ENCODE data around the gene KCNF1. TPM values are rescaled to one million over a fixed set of nuclear protein-coding genes. Genes with fewer than 3 reads are reported as not detected.

KCNF1 gene
- total RNA-seq, 1 experiment from 2014 or later: 0.52 TPM

- POLR2A ChIA-PET: no interaction called here
- H3K9me3 ChIP-seq (ENCODE audit: control insufficient read depth in 1 of 2, insufficient read depth in 1 of 2, low read depth in 1 of 2, low read length in 2 of 2): peaks cover 0 to 4% of the 10 kb centered on the region in 2 experiments; a peak in 1 of 4 replicates
- H2AFZ ChIP-seq (ENCODE audit: low read depth, low read length, poor library complexity, severe bottlenecking): no peak overlapping the region
- no peak overlapping the region for H3K27ac ChIP-seq (ENCODE audit: low read depth, low read length)
- no peak overlapping the region for H3K4me3 ChIP-seq (replicated peaks in 1 of 2; ENCODE audit: low read depth in 1 of 2, low read length in 2 of 2)
- H3K9me2 ChIP-seq (ENCODE audit: insufficient read depth): no peaks in the 10 kb centered on the region
- H3K36me3 ChIP-seq (ENCODE audit: control insufficient read depth in 1 of 2, insufficient read depth in 2 of 2, low read length in 2 of 2): no peaks in the 10 kb centered on the region
- DNase-seq (ENCODE audit: low read depth, low spot score) (no peak), ATAC-seq (no peak)
- RAD21 ChIA-PET (ENCODE audit: low non-redundant PET in 1 of 2, low total read pairs in 2 of 2, uncharacterized antibody in 2 of 2, unreplicated experiment in 2 of 2): no interaction called here
- H3K4me2 ChIP-seq (ENCODE audit: low read length): no peak overlapping the region
- no peak overlapping the region for H3K9ac ChIP-seq (ENCODE audit: low read length)
- H3K79me2 ChIP-seq (ENCODE audit: insufficient read depth, low read length): no peaks in the 10 kb centered on the region
- no peak for TF ChIP-seq CTCF (IDR thresholded peaks at IDR 0.05 in 2 of 3, conservative IDR thresholded peaks at IDR 0.05 in 1 of 3; ENCODE audit: borderline replicate concordance in 1 of 3, insufficient read depth in 1 of 3, low read depth in 2 of 3, low read length in 2 of 3)
- TF ChIP-seq REST (IDR thresholded peaks at IDR 0.05; ENCODE audit: low read depth): no peak
- peaks cover 0 to 7% of the 10 kb centered on the region in 2 experiments; a peak in 1 of 4 replicates for H3K4me1 ChIP-seq (ENCODE audit: control insufficient read depth in 1 of 2, insufficient read depth in 2 of 2, low read length in 2 of 2)
- H3K27me3 ChIP-seq (ENCODE audit: insufficient read depth, low read length): no peaks in the 10 kb centered on the region
- intact Hi-C loops (cut with micrococcal nuclease): no loop called here
- H4K20me1 ChIP-seq (ENCODE audit: insufficient read depth): no peaks in the 10 kb centered on the region
- CTCF ChIA-PET: no interaction called here
- BruUV-seq (replicated peaks): no TSS peak
These were observed 43.9 kb upstream of the KCNF1 start for GRCh38 chr2:10867692-10868420.

Data from HCT116 (cell line).